ENCODE results near the gene MAGEA9B.
"Not testable (repeated sequence)": the region's sequence is repeated elsewhere in the genome, so short reads cannot be mapped to it uniquely, and the experiment has no call there.

Gene MAGEA9B

GRCh38 chrX:149549701-149550100 is 37.6 kb downstream of the MAGEA9B start, which contains the start of gene HSFX3:
HSFX3 (minus strand) TSS chrX:149549924; CDS start chrX:149549852, 72 bp downstream.
- TF ChIP-seq, protein P1, sequence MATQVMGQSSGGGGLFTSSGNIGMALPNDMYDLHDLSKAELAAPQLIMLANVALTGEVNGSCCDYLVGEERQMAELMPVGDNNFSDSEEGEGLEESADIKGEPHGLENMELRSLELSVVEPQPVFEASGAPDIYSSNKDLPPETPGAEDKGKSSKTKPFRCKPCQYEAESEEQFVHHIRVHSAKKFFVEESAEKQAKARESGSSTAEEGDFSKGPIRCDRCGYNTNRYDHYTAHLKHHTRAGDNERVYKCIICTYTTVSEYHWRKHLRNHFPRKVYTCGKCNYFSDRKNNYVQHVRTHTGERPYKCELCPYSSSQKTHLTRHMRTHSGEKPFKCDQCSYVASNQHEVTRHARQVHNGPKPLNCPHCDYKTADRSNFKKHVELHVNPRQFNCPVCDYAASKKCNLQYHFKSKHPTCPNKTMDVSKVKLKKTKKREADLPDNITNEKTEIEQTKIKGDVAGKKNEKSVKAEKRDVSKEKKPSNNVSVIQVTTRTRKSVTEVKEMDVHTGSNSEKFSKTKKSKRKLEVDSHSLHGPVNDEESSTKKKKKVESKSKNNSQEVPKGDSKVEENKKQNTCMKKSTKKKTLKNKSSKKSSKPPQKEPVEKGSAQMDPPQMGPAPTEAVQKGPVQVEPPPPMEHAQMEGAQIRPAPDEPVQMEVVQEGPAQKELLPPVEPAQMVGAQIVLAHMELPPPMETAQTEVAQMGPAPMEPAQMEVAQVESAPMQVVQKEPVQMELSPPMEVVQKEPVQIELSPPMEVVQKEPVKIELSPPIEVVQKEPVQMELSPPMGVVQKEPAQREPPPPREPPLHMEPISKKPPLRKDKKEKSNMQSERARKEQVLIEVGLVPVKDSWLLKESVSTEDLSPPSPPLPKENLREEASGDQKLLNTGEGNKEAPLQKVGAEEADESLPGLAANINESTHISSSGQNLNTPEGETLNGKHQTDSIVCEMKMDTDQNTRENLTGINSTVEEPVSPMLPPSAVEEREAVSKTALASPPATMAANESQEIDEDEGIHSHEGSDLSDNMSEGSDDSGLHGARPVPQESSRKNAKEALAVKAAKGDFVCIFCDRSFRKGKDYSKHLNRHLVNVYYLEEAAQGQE (IDR thresholded peaks at IDR 0.05; ENCODE audit: low read depth) = not testable (repeated sequence)
- not testable (repeated sequence) for TF ChIP-seq ZBTB7A (IDR thresholded peaks at IDR 0.05; ENCODE audit: low read depth); NFIC (IDR thresholded peaks at IDR 0.05)

- TF ChIP-seq RAD21 (IDR thresholded peaks at IDR 0.05; ENCODE audit: low read depth) = no peak
- no peak; the same call in 1 of the 2 replicates for TF ChIP-seq MAX (IDR thresholded peaks at IDR 0.05)
These were observed 45.7 kb downstream of the MAGEA9B start for GRCh38 chrX:149541521-149542047.

DNA sequence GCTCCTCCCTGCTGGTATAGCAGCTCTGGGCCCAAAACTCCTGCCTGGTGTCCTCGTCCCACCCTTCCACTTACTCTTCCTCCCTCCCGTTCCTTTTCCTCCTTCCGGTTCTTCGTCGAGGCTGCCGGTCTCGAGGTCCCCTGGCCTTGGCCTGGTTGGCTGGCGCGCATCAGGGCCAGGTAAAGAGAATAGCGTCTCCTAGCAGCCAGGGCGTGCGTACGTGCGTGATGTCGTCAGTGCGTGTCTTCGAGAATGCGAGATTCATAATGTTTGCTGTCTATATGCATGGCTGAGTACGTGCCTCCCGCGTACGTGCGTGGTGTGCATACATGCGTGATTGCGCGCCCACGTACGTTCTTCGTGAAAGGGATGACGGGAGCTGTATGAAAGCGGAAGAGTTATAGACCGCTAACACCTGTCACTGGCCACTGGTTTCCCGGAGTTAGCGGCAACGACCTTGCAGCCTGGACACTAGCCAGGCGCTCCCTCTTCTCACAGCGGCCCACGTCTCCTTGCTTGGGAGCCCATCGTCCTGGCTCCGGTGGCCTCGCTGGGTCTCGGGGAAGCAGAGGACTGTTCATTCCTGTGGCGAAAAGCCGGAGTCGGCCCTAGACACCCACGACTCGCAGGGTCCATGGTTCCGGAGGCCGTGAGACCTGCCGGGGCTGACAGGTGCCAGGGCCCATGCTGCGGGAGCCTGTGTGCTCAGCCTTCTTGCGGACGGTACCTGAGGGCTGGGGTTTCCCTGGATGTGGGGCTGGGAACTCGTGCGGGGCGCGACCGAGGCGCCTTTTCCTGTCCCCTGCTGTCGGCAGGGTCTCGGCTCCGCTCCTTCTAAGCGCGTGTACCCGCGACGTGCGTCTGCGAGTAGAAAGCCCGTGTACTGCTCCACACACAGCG is 46.4 kb downstream of the MAGEA9B start, which contains the start of gene EOLA1:
Gene EOLA1 (plus strand): TSS at position 392 of the 900 bp plus-strand sequence. CDS start 4,619 bp downstream, outside the sequence.
- no peak for TF ChIP-seq YY1 (IDR thresholded peaks at IDR 0.05; ENCODE audit: low read depth)
- peak; percentile 62 for TF ChIP-seq EGR1 (IDR thresholded peaks at IDR 0.05)
- TF ChIP-seq MAX (IDR thresholded peaks at IDR 0.05) = peak; percentile 51; the same call in 1 of the 2 replicates
- peak; percentile 69 for TF ChIP-seq CREB1 (IDR thresholded peaks at IDR 0.05; ENCODE audit: low read depth)

GRCh38 chrX:149540131-149540620 is 47.1 kb downstream of the MAGEA9B start:
- TF ChIP-seq TAF1 (IDR thresholded peaks at IDR 0.05; ENCODE audit: low read depth) (no peak), RAD21 (IDR thresholded peaks at IDR 0.05; ENCODE audit: low read depth) (no peak), ZBTB7A (IDR thresholded peaks at IDR 0.05; ENCODE audit: low read depth) (no peak), EGR1 (IDR thresholded peaks at IDR 0.05) (no peak), CREB1 (IDR thresholded peaks at IDR 0.05; ENCODE audit: low read depth) (no peak), EP300 (IDR thresholded peaks at IDR 0.05; ENCODE audit: borderline replicate concordance) (no peak), NFIC (IDR thresholded peaks at IDR 0.05) (no peak), TCF12 (IDR thresholded peaks at IDR 0.05; ENCODE audit: low read depth) (no peak), MAX (IDR thresholded peaks at IDR 0.05) (no peak)
- TF ChIP-seq, protein P1 (IDR thresholded peaks at IDR 0.05; ENCODE audit: low read depth) = no peak

- TF ChIP-seq MAX (IDR thresholded peaks at IDR 0.05) (no peak), EP300 (IDR thresholded peaks at IDR 0.05; ENCODE audit: borderline replicate concordance) (no peak), TEAD4 (IDR thresholded peaks at IDR 0.05) (no peak), RAD21 (IDR thresholded peaks at IDR 0.05; ENCODE audit: low read depth) (no peak), CREB1 (IDR thresholded peaks at IDR 0.05; ENCODE audit: low read depth) (no peak), FOXM1 (IDR thresholded peaks at IDR 0.05; ENCODE audit: borderline replicate concordance, low read depth) (no peak), YY1 (IDR thresholded peaks at IDR 0.05; ENCODE audit: low read depth) (no peak), TAF1 (IDR thresholded peaks at IDR 0.05; ENCODE audit: low read depth) (no peak), NFIC (IDR thresholded peaks at IDR 0.05) (no peak), USF1 (IDR thresholded peaks at IDR 0.05) (no peak), TCF12 (IDR thresholded peaks at IDR 0.05; ENCODE audit: low read depth) (no peak), EGR1 (IDR thresholded peaks at IDR 0.05) (no peak)
These were observed 47.8 kb downstream of the MAGEA9B start for GRCh38 chrX:149539283-149540130.

All from Ishikawa (cell line).